Mesendoderm (in vitro differentiated cells): ENCODE measurements around the gene EGR1.

Experiments used
- DNase-seq: peaks from one replicate; pipeline ENCODE4 v3.0.0; 2013
- H2AK5ac ChIP-seq: 2 replicates; pipeline ENCODE4 v1.6.1; 2013; ENCODE audit warnings: low read length, inconsistent platforms
- H2BK120ac ChIP-seq: 2 replicates; pipeline ENCODE4 v1.6.1; 2013; ENCODE audit warnings: low read depth, mild to moderate bottlenecking, low read length, moderate library complexity, mixed read lengths
- H2BK15ac ChIP-seq: replicated peaks from 2 replicates; pipeline ENCODE4 v1.6.1; 2013; ENCODE audit warnings: low read depth, mild to moderate bottlenecking, moderate library complexity
- H2BK5ac ChIP-seq: 2 replicates; pipeline ENCODE4 v1.6.1; 2013; ENCODE audit warnings: low read length, inconsistent platforms
- H3K18ac ChIP-seq: 2 replicates; pipeline ENCODE4 v1.6.1; 2013; ENCODE audit warnings: mild to moderate bottlenecking, low read length, mixed read lengths
- H3K23ac ChIP-seq: one replicate; pipeline ENCODE4 v1.6.1; 2013; ENCODE audit warnings: low read length
- H3K27ac ChIP-seq: 2 replicates; pipeline ENCODE4 v1.5.1; 2013; ENCODE audit warnings: low read depth, mild to moderate bottlenecking, inconsistent platforms, low read length, moderate library complexity
- H3K27me3 ChIP-seq: 2 replicates; pipeline ENCODE4 v1.6.1; 2013; ENCODE audit warnings: low read length, control low read depth, mild to moderate bottlenecking, inconsistent platforms; ENCODE audit not compliant: insufficient read depth, poor library complexity
- H3K36me3 ChIP-seq: 2 replicates; pipeline ENCODE4 v1.6.1; 2013; ENCODE audit warnings: low read length, inconsistent platforms; ENCODE audit not compliant: control insufficient read depth, insufficient read depth
- H3K4ac ChIP-seq: one replicate; pipeline ENCODE4 v1.6.1; 2013; ENCODE audit warnings: low read depth, mild to moderate bottlenecking, low read length, moderate library complexity
- H3K4me1 ChIP-seq: 2 replicates; pipeline ENCODE4 v1.6.1; 2013; ENCODE audit warnings: low read depth, low read length, inconsistent platforms; ENCODE audit not compliant: control insufficient read depth
- H3K4me2 ChIP-seq: 2 replicates; pipeline ENCODE4 v1.6.1; 2013; ENCODE audit warnings: low read length
- H3K4me3 ChIP-seq: 2 replicates; pipeline ENCODE4 v1.5.1; 2013; ENCODE audit warnings: mild to moderate bottlenecking, low read length
- H3K56ac ChIP-seq: one replicate; pipeline ENCODE4 v1.6.1; 2013; ENCODE audit warnings: low read length
- H3K79me1 ChIP-seq: 2 replicates; pipeline ENCODE4 v1.6.1; 2013; ENCODE audit warnings: low read length, inconsistent platforms
- H3K79me2 ChIP-seq: 2 replicates; pipeline ENCODE4 v1.6.1; 2013; ENCODE audit warnings: mild to moderate bottlenecking, low read length; ENCODE audit not compliant: control insufficient read depth, insufficient read depth
- H3K9ac ChIP-seq: 2 replicates; pipeline ENCODE4 v1.6.1; 2013; ENCODE audit warnings: low read length, inconsistent platforms
- H4K5ac ChIP-seq: one replicate; pipeline ENCODE4 v1.6.1; 2013; ENCODE audit warnings: low read length
- H4K8ac ChIP-seq: one replicate; pipeline ENCODE4 v1.6.1; 2013; ENCODE audit warnings: low read depth, mild to moderate bottlenecking, control low read depth, low read length, moderate library complexity
- WGBS: extraction: QIAGEN DNeasy Blood & Tissue Kit; methylation state at CpG from one replicate; pipeline ENCODE4 v1.1.7; 2013; ENCODE audit warnings: low lambda C conversion rate, missing lambda C conversion rate; ENCODE audit not compliant: insufficient coverage; ENCODE audit errors: extremely low coverage; 5-methylcytosine and 5-hydroxymethylcytosine counted together

Gene EGR1

GRCh38 chr5:138461343-138462125 lies 3.7 kb upstream of the EGR1 start:
- Histone ChIP-seq H2AK5ac (no peak overlapping the region), H3K79me1 (no peaks in the 10 kb centered on the region), H3K4me3 (no peak overlapping the region), H3K23ac (no peak overlapping the region), H3K4ac (no peak overlapping the region), H3K4me1 (no peaks in the 10 kb centered on the region), H4K8ac (no peak overlapping the region), H2BK120ac (no peak overlapping the region), H4K5ac (no peak overlapping the region), H3K36me3 (no peaks in the 10 kb centered on the region), H3K27me3 (peaks cover 3% of the 10 kb centered on the region), H3K18ac (no peak overlapping the region), H2BK5ac (no peak overlapping the region), H3K9ac (no peak overlapping the region), H2BK15ac (no peak overlapping the region), H3K27ac (no peak overlapping the region), H3K79me2 (no peaks in the 10 kb centered on the region), H3K4me2 (no peak overlapping the region), H3K56ac (no peak overlapping the region)
- DNase-seq = peak; percentile 45
- WGBS = no CpG with 5 or more reads among the region's 11 CpGs

GRCh38 chr5:138463419-138464007 lies 1.8 kb upstream of the EGR1 start:
- no peak overlapping the region for H2BK15ac ChIP-seq
- H2BK5ac ChIP-seq = peak overlapping the region; percentile 0
- H3K79me1 ChIP-seq = no peaks in the 10 kb centered on the region
- peak overlapping the region; percentile 1 for H3K4ac ChIP-seq
- H4K8ac ChIP-seq = no peak overlapping the region
- H3K18ac ChIP-seq = peak overlapping the region; percentile 70
- peak overlapping the region; percentile 75 for H3K9ac ChIP-seq
- WGBS = no CpG with 5 or more reads among the region's 21 CpGs
- peak overlapping the region; percentile 61 for H3K27ac ChIP-seq
- H3K56ac ChIP-seq = peak overlapping the region; percentile 81
- no peak overlapping the region for H4K5ac ChIP-seq
- no peaks in the 10 kb centered on the region for H3K79me2 ChIP-seq
- DNase-seq = peak; percentile 52
- peaks cover 3% of the 10 kb centered on the region for H3K27me3 ChIP-seq
- H2BK120ac ChIP-seq = no peak overlapping the region
- no peaks in the 10 kb centered on the region for H3K4me1 ChIP-seq
- H3K23ac ChIP-seq = no peak overlapping the region
- H3K36me3 ChIP-seq = no peaks in the 10 kb centered on the region
- H3K4me2 ChIP-seq = peak overlapping the region; percentile 81
- H2AK5ac ChIP-seq = no peak overlapping the region
- H3K4me3 ChIP-seq = peak overlapping the region; percentile 19

- Histone ChIP-seq H4K5ac (no peak overlapping the region), H3K4me3 (peak overlapping the region; percentile 75), H3K79me1 (no peaks in the 10 kb centered on the region), H2BK15ac (no peak overlapping the region), H3K9ac (peak overlapping the region; percentile 83), H3K27me3 (peaks cover 3% of the 10 kb centered on the region), H3K4ac (peak overlapping the region; percentile 1), H2BK5ac (peak overlapping the region; percentile 0), H3K23ac (no peak overlapping the region), H2BK120ac (no peak overlapping the region), H3K36me3 (no peaks in the 10 kb centered on the region), H3K56ac (peak overlapping the region; percentile 94), H3K79me2 (no peaks in the 10 kb centered on the region), H3K4me1 (no peaks in the 10 kb centered on the region), H3K4me2 (peak overlapping the region; percentile 96), H3K18ac (peak overlapping the region; percentile 70), H3K27ac (peak overlapping the region; percentile 61), H4K8ac (no peak overlapping the region), H2AK5ac (no peak overlapping the region)
- peak; percentile 96 for DNase-seq
- WGBS = no CpG with 5 or more reads among the region's 34 CpGs
Observed at GRCh38 chr5:138464008-138464387, 1.3 kb upstream of the EGR1 start.

- H2BK5ac ChIP-seq = no peak overlapping the region
- H3K4me1 ChIP-seq = no peaks in the 10 kb centered on the region
- H3K9ac ChIP-seq = peak overlapping the region; percentile 83
- no peak overlapping the region for H2AK5ac ChIP-seq
- peak overlapping the region; percentile 63 for H3K27ac ChIP-seq
- H3K79me1 ChIP-seq = no peaks in the 10 kb centered on the region
- WGBS = no CpG with 5 or more reads among the region's 64 CpGs
- H4K5ac ChIP-seq = no peak overlapping the region
- no peak overlapping the region for H3K23ac ChIP-seq
- peaks cover 3% of the 10 kb centered on the region for H3K27me3 ChIP-seq
- H3K36me3 ChIP-seq = no peaks in the 10 kb centered on the region
- H3K4me2 ChIP-seq = peak overlapping the region; percentile 96
- H2BK120ac ChIP-seq = no peak overlapping the region
- H3K79me2 ChIP-seq = no peaks in the 10 kb centered on the region
- no peak overlapping the region for H4K8ac ChIP-seq
- H3K18ac ChIP-seq = no peak overlapping the region
- peak overlapping the region; percentile 94 for H3K56ac ChIP-seq
- no peak overlapping the region for H2BK15ac ChIP-seq
- peak overlapping the region; percentile 75 for H3K4me3 ChIP-seq
- peak; percentile 100 for DNase-seq
- H3K4ac ChIP-seq = no peak overlapping the region
Observed at GRCh38 chr5:138464388-138465260, 655 bp upstream of the EGR1 start.

- Histone ChIP-seq H3K9ac (peak overlapping the region; percentile 53), H3K4me3 (no peak overlapping the region), H3K79me1 (no peaks in the 10 kb centered on the region), H3K79me2 (no peaks in the 10 kb centered on the region), H3K23ac (peak overlapping the region; percentile 20), H3K4me1 (no peaks in the 10 kb centered on the region), H4K5ac (no peak overlapping the region), H2AK5ac (no peak overlapping the region), H3K27me3 (peaks cover 3% of the 10 kb centered on the region), H3K27ac (no peak overlapping the region), H4K8ac (no peak overlapping the region), H3K56ac (no peak overlapping the region), H3K4ac (no peak overlapping the region), H2BK5ac (no peak overlapping the region), H2BK120ac (no peak overlapping the region), H3K18ac (no peak overlapping the region), H3K4me2 (peak overlapping the region; percentile 83), H3K36me3 (no peaks in the 10 kb centered on the region), H2BK15ac (no peak overlapping the region)
- no CpG with 5 or more reads among the region's 39 CpGs for WGBS
- no peak for DNase-seq
Observed at GRCh38 chr5:138466125-138466899, 1.0 kb downstream of the EGR1 start.
